ENCODE results near the gene PRKCZ.

The PRKCZ gene

DNA sequence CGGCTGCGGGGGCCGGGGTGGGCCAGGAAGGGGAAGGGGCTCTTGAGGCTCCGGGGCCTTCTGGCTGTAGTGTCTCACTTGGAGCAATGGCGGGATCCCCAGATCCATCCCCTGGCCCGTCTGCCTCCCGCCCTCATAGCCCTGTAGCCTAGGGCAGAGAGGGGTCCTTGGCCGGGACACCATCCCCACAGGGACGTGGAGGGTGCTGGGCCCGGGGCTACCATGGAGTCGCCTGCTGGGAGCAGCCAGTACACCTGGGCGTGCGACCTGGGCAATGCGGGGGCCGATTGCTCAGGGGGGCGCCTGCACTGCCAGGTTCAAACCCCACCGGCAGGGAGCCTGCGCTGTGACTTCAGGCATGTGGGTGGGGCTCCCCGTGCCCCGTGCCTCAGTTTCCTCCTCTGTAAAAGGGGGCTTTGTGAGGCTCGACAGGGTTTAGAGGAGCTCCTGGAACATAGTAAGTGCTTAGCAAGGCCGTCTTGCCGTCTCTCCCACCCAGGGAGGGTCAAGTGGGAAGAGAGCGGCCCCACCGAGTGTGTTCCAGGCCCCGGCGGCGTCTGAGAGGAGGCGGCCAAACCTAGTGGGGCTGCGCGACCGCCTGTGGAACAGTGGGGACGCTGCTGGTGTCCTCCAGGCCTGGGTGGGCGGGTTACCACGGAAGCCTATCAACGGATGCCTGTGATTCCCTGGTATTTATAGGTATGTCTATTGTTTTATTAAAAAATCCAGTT is 20.8 kb downstream of the PRKCZ start:
- TF ChIP-seq, protein P1, sequence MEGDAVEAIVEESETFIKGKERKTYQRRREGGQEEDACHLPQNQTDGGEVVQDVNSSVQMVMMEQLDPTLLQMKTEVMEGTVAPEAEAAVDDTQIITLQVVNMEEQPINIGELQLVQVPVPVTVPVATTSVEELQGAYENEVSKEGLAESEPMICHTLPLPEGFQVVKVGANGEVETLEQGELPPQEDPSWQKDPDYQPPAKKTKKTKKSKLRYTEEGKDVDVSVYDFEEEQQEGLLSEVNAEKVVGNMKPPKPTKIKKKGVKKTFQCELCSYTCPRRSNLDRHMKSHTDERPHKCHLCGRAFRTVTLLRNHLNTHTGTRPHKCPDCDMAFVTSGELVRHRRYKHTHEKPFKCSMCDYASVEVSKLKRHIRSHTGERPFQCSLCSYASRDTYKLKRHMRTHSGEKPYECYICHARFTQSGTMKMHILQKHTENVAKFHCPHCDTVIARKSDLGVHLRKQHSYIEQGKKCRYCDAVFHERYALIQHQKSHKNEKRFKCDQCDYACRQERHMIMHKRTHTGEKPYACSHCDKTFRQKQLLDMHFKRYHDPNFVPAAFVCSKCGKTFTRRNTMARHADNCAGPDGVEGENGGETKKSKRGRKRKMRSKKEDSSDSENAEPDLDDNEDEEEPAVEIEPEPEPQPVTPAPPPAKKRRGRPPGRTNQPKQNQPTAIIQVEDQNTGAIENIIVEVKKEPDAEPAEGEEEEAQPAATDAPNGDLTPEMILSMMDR (IDR thresholded peaks at IDR 0.05): no peak
- no peak for DNase-seq
- no peak overlapping the region for H3K27ac ChIP-seq
- intact Hi-C loops (cut with DNase I; ENCODE audit: low total_unique reads): no loop called here
- H3K9me3 ChIP-seq: peaks cover 0 to 4% (median 0%) of the 10 kb centered on the region in 3 donors
- H3K4me1 ChIP-seq: peaks cover 0 to 8% (median 2%) of the 10 kb centered on the region in 4 donors
- no peak overlapping the region for H3K4me3 ChIP-seq
- peaks cover 0 to 10% (median 0%) of the 10 kb centered on the region in 3 donors for H3K36me3 ChIP-seq
- H3K27me3 ChIP-seq: peaks cover 0 to 75% of the 10 kb centered on the region in 2 donors

DNA sequence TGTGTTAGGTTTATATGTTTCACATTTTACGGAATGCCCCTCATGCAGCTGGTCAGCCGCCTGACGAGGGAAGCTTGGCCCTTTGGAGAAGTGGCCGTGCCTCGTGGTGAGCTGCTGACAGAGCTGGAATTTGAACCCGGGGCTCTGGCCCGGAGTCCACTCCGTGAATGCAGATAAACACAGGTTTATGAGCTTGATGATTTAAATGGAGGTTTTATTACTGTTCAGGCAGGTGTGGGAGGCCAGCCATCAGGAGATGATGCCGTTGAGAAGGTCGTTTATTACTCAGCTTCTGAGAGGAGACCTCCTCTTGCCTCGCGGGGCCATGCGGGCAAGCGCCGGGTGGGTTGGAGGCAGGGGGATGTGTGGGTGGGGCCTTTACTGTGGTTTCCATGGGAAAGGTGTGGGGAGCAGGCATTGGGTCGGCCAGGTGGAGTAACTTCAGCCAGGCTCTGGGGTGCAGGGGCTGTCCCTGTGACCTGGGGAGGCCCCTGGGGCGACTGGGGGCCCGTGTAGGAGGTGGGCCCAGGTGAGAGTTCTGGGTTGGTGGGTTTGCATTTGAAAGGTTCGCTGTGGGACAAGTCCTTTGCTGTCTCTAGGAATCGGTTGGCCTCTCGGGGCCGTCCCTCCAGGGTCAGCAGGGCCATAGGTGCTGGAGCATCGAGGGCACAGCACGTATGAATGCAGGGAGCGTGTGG is 22.0 kb downstream of the PRKCZ start:
- Histone ChIP-seq H3K27ac (no peak overlapping the region), H3K36me3 (peaks cover 0 to 19% (median 0%) of the 10 kb centered on the region in 3 donors), H3K4me1 (peaks cover 0 to 8% (median 2%) of the 10 kb centered on the region in 4 donors), H3K4me3 (no peak overlapping the region), H3K9me3 (peaks cover 0 to 7% (median 0%) of the 10 kb centered on the region in 3 donors), H3K27me3 (peaks cover 0 to 82% of the 10 kb centered on the region in 2 donors)
- TF ChIP-seq, protein P1 (IDR thresholded peaks at IDR 0.05): no peak
- intact Hi-C loops (cut with DNase I; ENCODE audit: low total_unique reads): no loop called here
- DNase-seq: no peak

DNA sequence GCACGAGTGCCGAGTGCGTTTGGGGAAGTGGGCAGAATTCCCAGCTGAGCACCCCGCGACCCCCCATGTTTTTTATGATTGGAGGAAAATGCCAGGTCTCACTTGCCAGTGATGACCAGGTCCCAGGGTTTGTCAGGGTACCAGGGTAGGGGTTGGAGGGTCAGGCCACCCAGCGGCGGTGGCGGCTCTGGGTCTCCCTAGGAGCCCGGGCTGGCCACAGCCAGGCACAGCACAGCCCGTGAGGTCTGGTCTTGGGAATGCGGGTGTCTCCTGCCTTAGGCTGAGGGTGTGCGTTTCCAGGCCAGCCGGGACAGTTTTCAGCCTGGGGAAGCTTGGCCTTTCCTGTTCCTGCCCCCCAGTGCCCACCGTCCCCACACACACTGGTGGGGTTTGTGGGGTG is 22.7 kb downstream of the PRKCZ start:
- no peak for DNase-seq
- intact Hi-C loops (cut with DNase I; ENCODE audit: low total_unique reads): no loop called here
- Histone ChIP-seq H3K36me3 (peaks cover 0 to 19% (median 0%) of the 10 kb centered on the region in 3 donors), H3K4me3 (no peak overlapping the region), H3K27me3 (peaks cover 0 to 82% of the 10 kb centered on the region in 2 donors), H3K9me3 (peaks cover 0 to 13% (median 4%) of the 10 kb centered on the region in 3 donors), H3K27ac (no peak overlapping the region), H3K4me1 (peaks cover 0 to 8% (median 2%) of the 10 kb centered on the region in 4 donors)
- TF ChIP-seq, protein P1 (IDR thresholded peaks at IDR 0.05): no peak

DNA sequence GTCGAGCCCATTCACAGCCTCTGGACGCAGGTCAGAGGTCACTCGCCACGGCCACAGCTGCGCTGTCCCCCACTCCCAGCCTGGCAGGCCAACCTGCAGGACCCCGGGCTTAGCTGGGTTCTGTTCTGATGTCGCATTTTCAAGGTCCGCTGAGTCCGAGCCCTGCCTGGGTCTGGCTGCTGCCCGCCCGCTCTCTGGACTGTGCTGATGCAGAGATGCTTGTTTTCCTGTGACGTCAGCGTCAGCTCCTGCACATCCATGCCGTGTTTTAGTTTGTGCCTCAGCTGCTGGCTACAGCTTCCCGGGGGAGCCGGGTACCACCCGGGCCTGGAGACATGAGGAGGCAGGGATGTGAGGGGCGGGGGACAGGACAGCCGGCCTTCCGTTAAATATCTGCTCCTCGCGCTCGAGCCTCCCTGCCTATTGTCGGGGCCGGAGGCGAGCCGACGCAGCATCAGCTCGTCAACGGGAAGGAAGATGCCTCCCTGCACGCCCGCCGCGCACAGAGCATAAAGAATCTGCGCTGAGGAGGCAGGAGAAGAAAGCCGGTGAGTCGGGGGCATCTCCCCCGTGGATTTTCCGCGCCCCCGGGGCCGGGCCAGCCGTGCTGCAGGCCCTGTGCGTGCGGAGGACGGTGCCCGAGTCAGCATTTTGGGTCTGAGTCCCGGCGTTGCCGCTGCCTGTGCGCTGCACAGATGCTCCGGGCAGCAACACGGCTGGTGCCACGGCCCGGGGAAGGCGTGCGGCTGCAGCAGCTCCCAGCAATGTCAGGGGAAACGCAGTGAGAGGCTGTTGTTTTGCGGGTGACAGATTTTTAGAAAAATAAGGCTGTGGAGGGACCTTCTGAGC is 23.4 kb downstream of the PRKCZ start:
- peaks cover 0 to 77% of the 10 kb centered on the region in 2 donors for H3K27me3 ChIP-seq
- peaks cover 0 to 18% (median 0%) of the 10 kb centered on the region in 3 donors for H3K36me3 ChIP-seq
- H3K4me3 ChIP-seq: peak overlapping the region in 1 of 2 donors; percentile 27
- TF ChIP-seq, protein P1 (IDR thresholded peaks at IDR 0.05): no peak
- peaks cover 0 to 8% (median 2%) of the 10 kb centered on the region in 4 donors for H3K4me1 ChIP-seq
- no peak overlapping the region for H3K27ac ChIP-seq
- intact Hi-C loops (cut with DNase I; ENCODE audit: low total_unique reads): no loop called here
- no peak for DNase-seq
- peaks cover 0 to 21% (median 11%) of the 10 kb centered on the region in 3 donors for H3K9me3 ChIP-seq

DNA sequence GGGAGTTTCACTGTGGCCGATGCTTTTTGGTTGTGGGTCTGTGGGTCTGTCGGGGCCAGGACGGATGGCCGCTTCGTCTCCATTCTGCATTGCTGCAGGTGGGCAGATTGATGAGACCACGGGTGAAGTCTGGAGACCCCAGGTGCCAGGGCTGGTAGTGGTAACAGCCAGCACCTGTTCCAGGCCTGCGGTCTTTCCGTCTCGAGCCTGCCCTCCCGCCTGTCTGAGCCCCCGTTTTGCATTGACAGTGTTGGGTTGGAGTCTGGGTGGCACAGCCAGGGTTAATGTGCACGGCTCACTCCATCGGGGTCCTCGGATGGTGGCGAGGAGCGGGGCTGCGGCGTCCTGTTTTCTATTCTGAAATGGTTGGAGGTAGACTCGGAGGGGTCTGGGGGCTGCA is 24.2 kb downstream of the PRKCZ start:
- Histone ChIP-seq H3K4me3 (no peak overlapping the region), H3K27me3 (peaks cover 0 to 70% of the 10 kb centered on the region in 2 donors), H3K27ac (no peak overlapping the region), H3K4me1 (peaks cover 0 to 8% (median 2%) of the 10 kb centered on the region in 4 donors), H3K36me3 (peaks cover 0 to 16% (median 0%) of the 10 kb centered on the region in 3 donors), H3K9me3 (peaks cover 0 to 27% (median 19%) of the 10 kb centered on the region in 3 donors)
- no peak for DNase-seq
- TF ChIP-seq, protein P1 (IDR thresholded peaks at IDR 0.05): no peak
- intact Hi-C loops (cut with DNase I; ENCODE audit: low total_unique reads): no loop called here
